NOMO-1 treated with dmso at 0.1 percent for 144 hours (cell line): ENCODE measurements around the gene NETO1.

Source experiments
- DNase-seq: peaks from one replicate; lab custom pipeline; 2025; ENCODE audit not compliant: unreplicated experiment; lab: John Stamatoyannopoulos, UW

Gene NETO1

GRCh38 chr18:72867746-72868584 is at the start of gene NETO1:
Gene NETO1, minus strand, starts transcription at chr18:72867987. Its CDS starts 696 bp downstream, at chr18:72867291.
- DNase-seq: no peak

- DNase-seq: no peak
Observed at GRCh38 chr18:72910045-72910444, 42.3 kb upstream of the NETO1 start.

- DNase-seq: no peak
Observed at GRCh38 chr18:72908181-72908580, 40.4 kb upstream of the NETO1 start.

GRCh38 chr18:72903033-72903432 is 35.2 kb upstream of the NETO1 start:
- DNase-seq: no peak

GRCh38 chr18:72899338-72899737 is 31.6 kb upstream of the NETO1 start:
- no peak for DNase-seq

- DNase-seq: no peak
Observed at GRCh38 chr18:72898870-72899269, 31.1 kb upstream of the NETO1 start.

- DNase-seq: no peak
Observed at GRCh38 chr18:72895548-72895947, 27.8 kb upstream of the NETO1 start.

- DNase-seq: no peak
Observed at GRCh38 chr18:72878561-72878960, 10.8 kb upstream of the NETO1 start.

GRCh38 chr18:72878143-72878542 is 10.4 kb upstream of the NETO1 start:
- DNase-seq: no peak

GRCh38 chr18:72871091-72871490 is 3.3 kb upstream of the NETO1 start:
- DNase-seq: no peak

- no peak for DNase-seq
Observed at GRCh38 chr18:72869226-72870185, 1.7 kb upstream of the NETO1 start.

- DNase-seq: no peak
Observed at GRCh38 chr18:72868585-72869225, 918 bp upstream of the NETO1 start.

- peak; percentile 60 for DNase-seq
Observed at GRCh38 chr18:72866901-72867745, 664 bp downstream of the NETO1 start.

GRCh38 chr18:72866442-72866900 is 1.3 kb downstream of the NETO1 start:
- no peak for DNase-seq

GRCh38 chr18:72863754-72864153 is 4.0 kb downstream of the NETO1 start:
- DNase-seq: no peak

- DNase-seq: no peak
Observed at GRCh38 chr18:72859088-72859487, 8.7 kb downstream of the NETO1 start.

- no peak for DNase-seq
Observed at GRCh38 chr18:72849671-72850070, 18.1 kb downstream of the NETO1 start.

GRCh38 chr18:72848503-72849237 is 19.1 kb downstream of the NETO1 start:
- DNase-seq: no peak

GRCh38 chr18:72847771-72848170 is 20.0 kb downstream of the NETO1 start:
- no peak for DNase-seq
